ENCODE data around the gene SLC49A4.

SLC49A4 gene

GRCh38 chr3:122787872-122788271 lies 7.0 kb upstream of the SLC49A4 start:
- no peak for DNase-seq

GRCh38 chr3:122789585-122790273 lies 5.1 kb upstream of the SLC49A4 start:
- DNase-seq, result no peak

GRCh38 chr3:122793568-122794416 lies 1.1 kb upstream of the SLC49A4 start, which contains the start of gene HSPBAP1:
TSS of gene HSPBAP1 (minus strand) at chr3:122793831. CDS start at chr3:122793680, 151 bp downstream.
- DNase-seq, result peak; percentile 92

GRCh38 chr3:122794483-122794778 lies 438 bp upstream of the SLC49A4 start:
- DNase-seq, result no peak

GRCh38 chr3:122795674-122796195 lies 866 bp downstream of the SLC49A4 start:
- peak; percentile 18 for DNase-seq

- no peak for DNase-seq
These were observed 2.4 kb downstream of the SLC49A4 start for GRCh38 chr3:122797291-122797690.

- no peak for DNase-seq
These were observed 4.5 kb downstream of the SLC49A4 start for GRCh38 chr3:122799322-122799721.

- no peak for DNase-seq
These were observed 5.2 kb downstream of the SLC49A4 start for GRCh38 chr3:122800031-122800430.

GRCh38 chr3:122800706-122801237 lies 5.9 kb downstream of the SLC49A4 start:
- DNase-seq, result no peak

GRCh38 chr3:122802323-122802722 lies 7.5 kb downstream of the SLC49A4 start:
- no peak for DNase-seq

GRCh38 chr3:122803977-122804376 lies 9.1 kb downstream of the SLC49A4 start:
- no peak for DNase-seq

GRCh38 chr3:122810734-122811133 lies 15.9 kb downstream of the SLC49A4 start:
- no peak for DNase-seq

- DNase-seq, result no peak
These were observed 21.7 kb downstream of the SLC49A4 start for GRCh38 chr3:122816587-122816986.

GRCh38 chr3:122824465-122825381 lies 29.9 kb downstream of the SLC49A4 start:
- DNase-seq, result no peak

- peak; percentile 55 for DNase-seq
These were observed 30.6 kb downstream of the SLC49A4 start for GRCh38 chr3:122825460-122825859.

GRCh38 chr3:122826278-122826677 lies 31.4 kb downstream of the SLC49A4 start:
- no peak for DNase-seq

- no peak for DNase-seq
These were observed 33.4 kb downstream of the SLC49A4 start for GRCh38 chr3:122828281-122828680.

- no peak for DNase-seq
These were observed 40.7 kb downstream of the SLC49A4 start for GRCh38 chr3:122835590-122835989.

- DNase-seq, result no peak
These were observed 48.7 kb downstream of the SLC49A4 start for GRCh38 chr3:122843604-122844003.

GRCh38 chr3:122857019-122857418 lies 62.1 kb downstream of the SLC49A4 start:
- DNase-seq, result no peak

GRCh38 chr3:122858373-122858772 lies 63.5 kb downstream of the SLC49A4 start:
- DNase-seq, result no peak

GRCh38 chr3:122859021-122859805 lies 64.3 kb downstream of the SLC49A4 start:
- no peak for DNase-seq
